SJSA1 (cell line): ENCODE measurements around the gene THAP8. TPM values are rescaled to one million over a fixed set of nuclear protein-coding genes. Genes with fewer than 3 reads are reported as not detected.

Experiments
- DNase-seq, 2 experiments: peaks; one replicate each; pipeline ENCODE4 v3.0.0-alpha.2; 2015 to 2020; ENCODE audit warnings: low spot score in 2 of 2, low read depth in 1 of 2
- H3K27ac ChIP-seq: fragments of 250-450 bp; sonication (Bioruptor Pico); 2 replicates; pipeline ENCODE4 v1.5.1; 2020; ENCODE audit warnings: mild to moderate bottlenecking, moderate library complexity
- H3K27me3 ChIP-seq: fragments of 250-450 bp; sonication (Bioruptor Pico); replicated peaks from 2 replicates; pipeline ENCODE4 v1.5.1; 2020; ENCODE audit warnings: mild to moderate bottlenecking, moderate library complexity
- H3K36me3 ChIP-seq: fragments of 250-450 bp; sonication (Bioruptor Pico); 2 replicates; pipeline ENCODE4 v1.5.1; 2020; ENCODE audit warnings: mild to moderate bottlenecking
- H3K4me1 ChIP-seq: fragments of 250-450 bp; sonication (Bioruptor Pico); replicated peaks from 2 replicates; pipeline ENCODE4 v1.6.1; 2021; ENCODE audit warnings: mild to moderate bottlenecking
- H3K4me3 ChIP-seq: fragments of 250-450 bp; sonication (Bioruptor Pico); 2 replicates; pipeline ENCODE4 v1.5.1; 2020; ENCODE audit warnings: mild to moderate bottlenecking
- H3K9me3 ChIP-seq: fragments of 250-450 bp; sonication (Bioruptor Pico); replicated peaks from 2 replicates; pipeline ENCODE4 v1.5.1; 2020; ENCODE audit warnings: mild to moderate bottlenecking
- total RNA-seq: library from RNA; depleted of rRNA; stranded (reverse); fragments of >200 nt; shearing (Covaris generic); gene quantifications from 2 replicates; pipeline ENCODE4 v1.2.3, GENCODE V29; 2014

Gene THAP8
- total RNA-seq, 1 experiment from 2014 or later, result 4.2 TPM

- no peak for DNase-seq
- Histone ChIP-seq H3K4me3 (no peak overlapping the region), H3K4me1 (peaks cover 10% of the 10 kb centered on the region)
Measured at GRCh38 chr19:36031308-36031707, 22.8 kb downstream of the THAP8 start.

GRCh38 chr19:36030264-36031148 is 23.6 kb downstream of the THAP8 start:
- DNase-seq, result no peak
- Histone ChIP-seq H3K27me3 (no peaks in the 10 kb centered on the region), H3K4me1 (peaks cover 10% of the 10 kb centered on the region), H3K4me3 (no peak overlapping the region), H3K27ac (no peak overlapping the region), H3K9me3 (no peaks in the 10 kb centered on the region), H3K36me3 (no peaks in the 10 kb centered on the region)

More at GRCh38 chr19:36031308-36031707, 22.8 kb downstream of the THAP8 start:
- H3K27me3 ChIP-seq, result no peaks in the 10 kb centered on the region
- H3K9me3 ChIP-seq, result no peaks in the 10 kb centered on the region
- no peak overlapping the region for H3K27ac ChIP-seq
- H3K36me3 ChIP-seq, result no peaks in the 10 kb centered on the region

GRCh38 chr19:36028313-36029041 is 25.6 kb downstream of the THAP8 start:
- Histone ChIP-seq H3K36me3 (peaks cover 7% of the 10 kb centered on the region), H3K4me3 (no peak overlapping the region), H3K9me3 (no peaks in the 10 kb centered on the region), H3K27me3 (no peaks in the 10 kb centered on the region), H3K27ac (no peak overlapping the region), H3K4me1 (peaks cover 10% of the 10 kb centered on the region)
- no peak for DNase-seq

GRCh38 chr19:36027696-36028095 is 26.4 kb downstream of the THAP8 start:
- Histone ChIP-seq H3K27ac (no peak overlapping the region), H3K4me3 (no peak overlapping the region), H3K9me3 (no peaks in the 10 kb centered on the region), H3K27me3 (no peaks in the 10 kb centered on the region), H3K36me3 (peaks cover 7% of the 10 kb centered on the region), H3K4me1 (peaks cover 4% of the 10 kb centered on the region)
- no peak for DNase-seq

GRCh38 chr19:36026091-36026876 is 27.8 kb downstream of the THAP8 start:
- H3K36me3 ChIP-seq, result peaks cover 15% of the 10 kb centered on the region
- DNase-seq, result no peak
- H3K9me3 ChIP-seq, result no peaks in the 10 kb centered on the region
- no peak overlapping the region for H3K27ac ChIP-seq
- H3K4me3 ChIP-seq, result no peak overlapping the region
- H3K27me3 ChIP-seq, result no peaks in the 10 kb centered on the region
- no peaks in the 10 kb centered on the region for H3K4me1 ChIP-seq

GRCh38 chr19:36025541-36025940 is 28.5 kb downstream of the THAP8 start:
- no peaks in the 10 kb centered on the region for H3K4me1 ChIP-seq
- no peak for DNase-seq
- H3K36me3 ChIP-seq, result peaks cover 15% of the 10 kb centered on the region

GRCh38 chr19:36023432-36023831 is 30.7 kb downstream of the THAP8 start:
- Histone ChIP-seq H3K27ac (no peak overlapping the region), H3K4me1 (no peaks in the 10 kb centered on the region), H3K36me3 (peaks cover 22% of the 10 kb centered on the region), H3K9me3 (no peaks in the 10 kb centered on the region), H3K4me3 (no peak overlapping the region), H3K27me3 (no peaks in the 10 kb centered on the region)
- no peak for DNase-seq

More at GRCh38 chr19:36025541-36025940, 28.5 kb downstream of the THAP8 start:
- Histone ChIP-seq H3K27ac (no peak overlapping the region), H3K27me3 (no peaks in the 10 kb centered on the region), H3K9me3 (no peaks in the 10 kb centered on the region), H3K4me3 (no peak overlapping the region)

GRCh38 chr19:36019061-36019670 is 34.9 kb downstream of the THAP8 start:
- peaks cover 24% of the 10 kb centered on the region for H3K36me3 ChIP-seq
- H3K27ac ChIP-seq, result no peak overlapping the region
- H3K9me3 ChIP-seq, result no peaks in the 10 kb centered on the region
- H3K27me3 ChIP-seq, result no peaks in the 10 kb centered on the region
- no peak overlapping the region for H3K4me3 ChIP-seq
- peaks cover 7% of the 10 kb centered on the region for H3K4me1 ChIP-seq
- DNase-seq, result no peak

- Histone ChIP-seq H3K4me1 (peaks cover 17% of the 10 kb centered on the region), H3K27me3 (no peaks in the 10 kb centered on the region), H3K9me3 (no peaks in the 10 kb centered on the region), H3K4me3 (peak within 1 kb of the TSS; percentile 52), H3K36me3 (peaks cover 15% of the 10 kb centered on the region), H3K27ac (peak within 1 kb of the TSS; percentile 46)
- peak; percentile 97 to 99 for DNase-seq
Measured at GRCh38 chr19:36014012-36014924, 39.8 kb downstream of the THAP8 start, which contains the start of gene ALKBH6. ALKBH6 (minus strand) TSS chr19:36014213; CDS start chr19:36013397, 816 bp downstream.

- peaks cover 8% of the 10 kb centered on the region for H3K36me3 ChIP-seq
- peak in 1 of 2 experiments; percentile 5 for DNase-seq
- no peaks in the 10 kb centered on the region for H3K27me3 ChIP-seq
- peaks cover 20% of the 10 kb centered on the region for H3K4me1 ChIP-seq
- H3K4me3 ChIP-seq, result peak overlapping the region; percentile 52
- peak overlapping the region; percentile 46 for H3K27ac ChIP-seq
- H3K9me3 ChIP-seq, result no peaks in the 10 kb centered on the region
Measured at GRCh38 chr19:36013280-36014011, 40.6 kb downstream of the THAP8 start.

- no peak for DNase-seq
- Histone ChIP-seq H3K36me3 (no peaks in the 10 kb centered on the region), H3K27me3 (no peaks in the 10 kb centered on the region), H3K9me3 (no peaks in the 10 kb centered on the region), H3K4me1 (peaks cover 20% of the 10 kb centered on the region), H3K4me3 (no peak overlapping the region), H3K27ac (no peak overlapping the region)
Measured at GRCh38 chr19:36010402-36010801, 43.7 kb downstream of the THAP8 start.
